Ramos (cell line): ENCODE measurements around the gene CAMSAP1.

Source experiments
- in situ Hi-C: fragments of 300-500 bp; cut with MboI; formaldehyde crosslinking; loops from one replicate; pipeline ENCODE4 v1.14.3; 2022; ENCODE audit warnings: low sequenced_read_pairs; ENCODE audit not compliant: unreplicated experiment

The CAMSAP1 gene

GRCh38 chr9:135780626-135781025 lies 126.7 kb downstream of the CAMSAP1 start:
- in situ Hi-C loops: no loop called here

- in situ Hi-C loops: no loop called here
Observed at GRCh38 chr9:135780086-135780485, 127.3 kb downstream of the CAMSAP1 start.

- in situ Hi-C loops: no loop called here
Observed at GRCh38 chr9:135779571-135779970, 127.8 kb downstream of the CAMSAP1 start.

GRCh38 chr9:135778421-135778820 lies 128.9 kb downstream of the CAMSAP1 start:
- in situ Hi-C loops: no loop called here

GRCh38 chr9:135777623-135778177 lies 129.6 kb downstream of the CAMSAP1 start:
- in situ Hi-C loops: no loop called here

- in situ Hi-C loops: no loop called here
Observed at GRCh38 chr9:135776893-135777622, 130.3 kb downstream of the CAMSAP1 start.

- in situ Hi-C loops: no loop called here
Observed at GRCh38 chr9:135775911-135776310, 131.4 kb downstream of the CAMSAP1 start.

GRCh38 chr9:135774794-135775525 lies 132.4 kb downstream of the CAMSAP1 start:
- in situ Hi-C loops: no loop called here

- in situ Hi-C loops: no loop called here
Observed at GRCh38 chr9:135774239-135774747, 133.1 kb downstream of the CAMSAP1 start.

GRCh38 chr9:135773530-135774238 lies 133.7 kb downstream of the CAMSAP1 start:
- in situ Hi-C loops: no loop called here

GRCh38 chr9:135772702-135773493 lies 134.4 kb downstream of the CAMSAP1 start:
- in situ Hi-C loops: no loop called here

- in situ Hi-C loops: no loop called here
Observed at GRCh38 chr9:135772056-135772646, 135.2 kb downstream of the CAMSAP1 start.

GRCh38 chr9:135771401-135772051 lies 135.8 kb downstream of the CAMSAP1 start:
- in situ Hi-C loops: no loop called here

GRCh38 chr9:135770771-135771170 lies 136.6 kb downstream of the CAMSAP1 start:
- in situ Hi-C loops: no loop called here

- in situ Hi-C loops: no loop called here
Observed at GRCh38 chr9:135770203-135770535, 137.2 kb downstream of the CAMSAP1 start.

GRCh38 chr9:135769489-135770202 lies 137.7 kb downstream of the CAMSAP1 start:
- in situ Hi-C loops: no loop called here

- in situ Hi-C loops: no loop called here
Observed at GRCh38 chr9:135768516-135769218, 138.7 kb downstream of the CAMSAP1 start.

GRCh38 chr9:135766707-135767106 lies 140.6 kb downstream of the CAMSAP1 start:
- in situ Hi-C loops: no loop called here
